ENCODE data around the gene CACTIN. TPM values are rescaled to one million over a fixed set of nuclear protein-coding genes. Genes with fewer than 3 reads are reported as not detected.
A peak's percentile ranks its signal among the peaks of the same experiment; 100 is the strongest.

Gene CACTIN
- total and polyA plus RNA-seq, 2 of the 8 experiments (the other 6 are each of a cell fraction or from before 2014, with no cell fraction given): 25.8 to 29.9 TPM

GRCh38 chr19:3575260-3575741 is 51.3 kb downstream of the CACTIN start:
- Histone ChIP-seq H4K20me1 (replicated peaks in 1 of 2; ENCODE audit: control insufficient read depth in 1 of 2, insufficient read depth in 2 of 2, low read length in 2 of 2) (peaks cover 3 to 8% of the 10 kb centered on the region in 2 experiments), H4K91ac (replicated peaks; ENCODE audit: insufficient read length, low read length) (no peak overlapping the region), H3K9me3 (ENCODE audit: insufficient read depth in 2 of 2, low read depth in 1 of 2, low read length in 1 of 2) (no peaks in the 10 kb centered on the region), H3K27me3 (replicated peaks in 1 of 4; ENCODE audit: control insufficient read depth in 3 of 4, extremely low read depth in 1 of 4, insufficient read depth in 3 of 4, low read length in 3 of 4) (peaks cover 0 to 5% (median 0%) of the 10 kb centered on the region in 4 experiments; a peak in 1 of 7 replicates), H3K79me2 (ENCODE audit: control insufficient read depth in 1 of 2, insufficient read depth in 2 of 2, low read length in 2 of 2) (no peaks in the 10 kb centered on the region), H3K36me3 (ENCODE audit: control insufficient read depth in 2 of 4, insufficient read depth in 4 of 4, low read length in 3 of 4) (no peaks in the 10 kb centered on the region), H2BK120ac (replicated peaks; ENCODE audit: low read depth, low read length) (no peak overlapping the region), H3K4ac (replicated peaks; ENCODE audit: insufficient read length, low read depth, low read length) (no peak overlapping the region), H2AFZ (ENCODE audit: low read length) (no peak overlapping the region), H3K79me1 (ENCODE audit: low read depth, low read length) (no peaks in the 10 kb centered on the region), H3K4me1 (replicated peaks in 1 of 4; ENCODE audit: control insufficient read depth in 3 of 4, insufficient read depth in 4 of 4, low read length in 3 of 4) (peaks cover 3 to 17% (median 12%) of the 10 kb centered on the region in 4 experiments; a peak in 6 of 7 replicates), H2BK12ac (ENCODE audit: low read depth, low read length) (no peak overlapping the region), H4K8ac (ENCODE audit: extremely low read depth, insufficient read depth, low read length) (no peak overlapping the region; the same call in 1 of the 2 replicates), H2BK15ac (ENCODE audit: low read length) (no peak overlapping the region), H2BK5ac (ENCODE audit: low read depth, low read length) (no peak overlapping the region), H3K56ac (replicated peaks; ENCODE audit: insufficient read length, low read depth, low read length) (no peak overlapping the region), H2AK5ac (ENCODE audit: low read depth, low read length) (no peak overlapping the region), H3K4me3 (ENCODE audit: extremely low read depth in 1 of 4, insufficient read depth in 2 of 4, low read depth in 3 of 4, low read length in 4 of 4) (no peak overlapping the region), H2BK20ac (ENCODE audit: low read length) (no peak overlapping the region), H3K18ac (ENCODE audit: extremely low read depth, low read length) (no peak overlapping the region), H3K27ac (ENCODE audit: low read depth, low read length) (no peak overlapping the region), H3K14ac (ENCODE audit: insufficient read length) (no peak overlapping the region), H3K23ac (ENCODE audit: insufficient read length) (no peak overlapping the region), H3K23me2 (ENCODE audit: low read depth, low read length) (peaks cover 21% of the 10 kb centered on the region; the same call in 1 of the 2 replicates), H3K9ac (replicated peaks in 1 of 4; ENCODE audit: extremely low read depth in 1 of 4, low read depth in 3 of 4, low read length in 3 of 4) (no peak overlapping the region), H3K4me2 (ENCODE audit: insufficient read depth in 1 of 2, low read depth in 2 of 2, low read length in 2 of 2) (no peak overlapping the region), H4K5ac (ENCODE audit: insufficient read length, low read depth, low read length) (no peak overlapping the region)
- DNase-seq (ENCODE audit: low read depth in 1 of 2, low spot score in 2 of 2) (peak in 1 of 2 experiments; percentile 83), FAIRE-seq (no peak)
- ChIA-PET CTCF (ENCODE audit: partially characterized antibody) (interaction anchor here (0.5 to 6.6 kb wide), 18 partner anchors 9 to 348 kb away, joined by 3 to 51 read pairs (median 3); partner anchors contain the start of gene GIPC3), POLR2A (ENCODE audit: partially characterized antibody) (interaction anchor here (0.6 to 1.0 kb wide), 2 partner anchors 16 to 86 kb away, joined by 3 to 4 read pairs; no protein-coding TSS in a partner anchor)
- TF ChIP-seq KDM1A (IDR thresholded peaks at IDR 0.05; ENCODE audit: borderline replicate concordance, low read length) (peak; percentile 97), RAD21 (IDR thresholded peaks at IDR 0.05 in 1 of 2, conservative IDR thresholded peaks at IDR 0.05 in 1 of 2; ENCODE audit: low read depth in 2 of 2, low read length in 2 of 2) (peak; percentile 49 to 63), KDM5A (IDR thresholded peaks at IDR 0.05; ENCODE audit: low read length) (no peak), POLR2AphosphoS5 (IDR thresholded peaks at IDR 0.05; ENCODE audit: low read depth, low read length) (no peak), CTCF (IDR thresholded peaks at IDR 0.05; ENCODE audit: control extremely low read depth in 1 of 3, insufficient read depth in 1 of 3, low read depth in 1 of 3, low read length in 3 of 3) (peak; percentile 67 to 71 (median 68)), YY1 (IDR thresholded peaks at IDR 0.05; ENCODE audit: low read depth, low read length) (no peak), EP300 (IDR thresholded peaks at IDR 0.05; ENCODE audit: borderline replicate concordance in 1 of 2, low read depth in 2 of 2, low read length in 2 of 2) (no peak), HDAC2 (IDR thresholded peaks at IDR 0.05; ENCODE audit: borderline replicate concordance in 1 of 2, low read depth in 2 of 2, low read length in 2 of 2) (peak in 1 of 2 experiments; percentile 91; a peak in 2 of 4 replicates)
- 88% methylated on average over 19 of the region's 19 CpGs; no CpG with 5 or more reads in 1 of the 2 experiments for WGBS, 2 experiments (ENCODE audit: extremely low coverage in 1 of 2, insufficient coverage in 1 of 2, insufficient read length in 1 of 2, insufficient replicate concordance in 2 of 2, low coverage in 1 of 2, low lambda C conversion rate in 2 of 2, missing lambda C conversion rate in 1 of 2)
